ENCODE results near the gene GPR149. TPM values are rescaled to one million over a fixed set of nuclear protein-coding genes. Genes with fewer than 3 reads are reported as not detected.

GPR149 gene
- polyA plus RNA-seq, 1 donor (not counting 4 experiments of a cell fraction or from before 2014, with no cell fraction given): not detected

DNA sequence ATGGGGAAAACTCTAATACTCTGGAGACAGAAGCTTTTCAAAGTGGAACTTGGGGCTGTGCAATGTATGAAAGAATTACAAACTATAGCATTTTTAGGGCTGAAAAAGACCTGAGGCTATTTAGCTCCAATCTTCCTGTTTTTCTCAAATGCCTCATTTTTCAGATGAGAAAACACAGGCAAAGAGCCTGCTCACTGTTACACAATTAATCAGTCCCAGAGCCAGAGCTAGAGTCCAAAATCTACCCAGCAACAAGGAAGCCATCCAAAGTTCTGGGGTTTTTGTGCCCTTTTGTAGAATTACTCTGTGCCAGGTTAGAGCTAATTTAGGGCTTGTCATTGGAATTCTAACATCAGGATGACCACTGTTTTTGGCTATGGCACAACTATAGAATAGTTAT, 45.5 kb downstream of the GPR149 start:
- Histone ChIP-seq H3K4me1 (ENCODE audit: control insufficient read depth, extremely low read depth, insufficient read depth, low read length) (no peaks in the 10 kb centered on the region), H3K27ac (ENCODE audit: control insufficient read depth, insufficient read depth, low read length) (no peak overlapping the region), H3K36me3 (ENCODE audit: control insufficient read depth in 2 of 2, extremely low read depth in 1 of 2, insufficient read depth in 2 of 2, low read length in 2 of 2) (no peaks in the 10 kb centered on the region), H3K9me3 (ENCODE audit: control insufficient read depth, low read depth, low read length) (no peaks in the 10 kb centered on the region), H3K9me1 (ENCODE audit: control insufficient read depth, extremely low read depth, insufficient read depth, low read length) (no peaks in the 10 kb centered on the region), H3K79me2 (ENCODE audit: control insufficient read depth, insufficient read depth, low read length) (no peaks in the 10 kb centered on the region), H3K4me2 (ENCODE audit: control insufficient read depth, extremely low read depth, insufficient read depth, low read depth, low read length) (no peak overlapping the region), H4K20me1 (ENCODE audit: control insufficient read depth, extremely low read depth, insufficient read depth, low read length) (no peaks in the 10 kb centered on the region), H2AFZ (ENCODE audit: control insufficient read depth, low read length) (no peak overlapping the region), H3K4me3 (ENCODE audit: control insufficient read depth in 2 of 3, extremely low read depth in 1 of 3, insufficient read depth in 2 of 3, low read depth in 1 of 3, low read length in 3 of 3) (no peak overlapping the region), H3K9ac (ENCODE audit: control insufficient read depth, extremely low read depth, insufficient read depth, low read length) (no peak overlapping the region), H3K27me3 (ENCODE audit: control insufficient read depth, extremely low read depth, insufficient read depth, low read length) (no peaks in the 10 kb centered on the region)
- no peak for DNase-seq (ENCODE audit: low read depth, low spot score)
- dilution Hi-C loops (cut with MboI; ENCODE audit: extremely low pct_ligation_motif_present, low sequenced_read_pairs): no loop called here
- no peak for FAIRE-seq
- TF ChIP-seq, protein P1, sequence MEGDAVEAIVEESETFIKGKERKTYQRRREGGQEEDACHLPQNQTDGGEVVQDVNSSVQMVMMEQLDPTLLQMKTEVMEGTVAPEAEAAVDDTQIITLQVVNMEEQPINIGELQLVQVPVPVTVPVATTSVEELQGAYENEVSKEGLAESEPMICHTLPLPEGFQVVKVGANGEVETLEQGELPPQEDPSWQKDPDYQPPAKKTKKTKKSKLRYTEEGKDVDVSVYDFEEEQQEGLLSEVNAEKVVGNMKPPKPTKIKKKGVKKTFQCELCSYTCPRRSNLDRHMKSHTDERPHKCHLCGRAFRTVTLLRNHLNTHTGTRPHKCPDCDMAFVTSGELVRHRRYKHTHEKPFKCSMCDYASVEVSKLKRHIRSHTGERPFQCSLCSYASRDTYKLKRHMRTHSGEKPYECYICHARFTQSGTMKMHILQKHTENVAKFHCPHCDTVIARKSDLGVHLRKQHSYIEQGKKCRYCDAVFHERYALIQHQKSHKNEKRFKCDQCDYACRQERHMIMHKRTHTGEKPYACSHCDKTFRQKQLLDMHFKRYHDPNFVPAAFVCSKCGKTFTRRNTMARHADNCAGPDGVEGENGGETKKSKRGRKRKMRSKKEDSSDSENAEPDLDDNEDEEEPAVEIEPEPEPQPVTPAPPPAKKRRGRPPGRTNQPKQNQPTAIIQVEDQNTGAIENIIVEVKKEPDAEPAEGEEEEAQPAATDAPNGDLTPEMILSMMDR (optimal IDR thresholded peaks at IDR 0.05 in 1 of 3, IDR thresholded peaks at IDR 0.05 in 1 of 3, conservative IDR thresholded peaks at IDR 0.05 in 1 of 3; ENCODE audit: extremely low read depth in 1 of 3, insufficient read depth in 2 of 3, low read length in 3 of 3): no peak
- no peak for TF ChIP-seq EZH2 (IDR thresholded peaks at IDR 0.05; ENCODE audit: low read length)

DNA sequence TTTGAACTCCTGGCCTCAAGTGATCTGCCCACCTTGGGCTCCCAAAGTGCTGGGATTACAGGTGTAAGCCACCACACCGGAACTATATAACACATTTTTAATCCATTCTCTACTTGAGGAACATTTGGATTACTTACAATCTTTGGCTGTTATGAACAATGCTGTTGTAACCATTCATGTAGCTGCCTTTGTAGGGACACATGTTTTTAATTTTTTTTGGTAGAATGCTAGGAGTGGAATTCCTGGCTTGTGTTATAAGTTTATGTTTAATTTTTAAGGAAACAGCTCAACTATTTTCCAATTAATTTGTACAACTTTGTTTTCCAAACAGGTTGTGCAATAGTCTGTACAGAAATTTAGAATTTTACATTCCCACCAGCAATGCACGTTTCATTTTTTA, 51.7 kb downstream of the GPR149 start:
- TF ChIP-seq EZH2 (IDR thresholded peaks at IDR 0.05; ENCODE audit: low read length): no peak
- TF ChIP-seq, protein P1 (optimal IDR thresholded peaks at IDR 0.05 in 1 of 3, IDR thresholded peaks at IDR 0.05 in 1 of 3, conservative IDR thresholded peaks at IDR 0.05 in 1 of 3; ENCODE audit: extremely low read depth in 1 of 3, insufficient read depth in 2 of 3, low read length in 3 of 3): no peak
- Histone ChIP-seq H2AFZ (ENCODE audit: control insufficient read depth, low read length) (no peak overlapping the region), H3K9ac (ENCODE audit: control insufficient read depth, extremely low read depth, insufficient read depth, low read length) (no peak overlapping the region), H3K4me1 (ENCODE audit: control insufficient read depth, extremely low read depth, insufficient read depth, low read length) (no peaks in the 10 kb centered on the region), H3K27ac (ENCODE audit: control insufficient read depth, insufficient read depth, low read length) (no peak overlapping the region), H3K36me3 (ENCODE audit: control insufficient read depth in 2 of 2, extremely low read depth in 1 of 2, insufficient read depth in 2 of 2, low read length in 2 of 2) (no peaks in the 10 kb centered on the region), H3K4me3 (ENCODE audit: control insufficient read depth in 2 of 3, extremely low read depth in 1 of 3, insufficient read depth in 2 of 3, low read depth in 1 of 3, low read length in 3 of 3) (no peak overlapping the region), H3K79me2 (ENCODE audit: control insufficient read depth, insufficient read depth, low read length) (no peaks in the 10 kb centered on the region), H3K9me1 (ENCODE audit: control insufficient read depth, extremely low read depth, insufficient read depth, low read length) (no peaks in the 10 kb centered on the region), H3K27me3 (ENCODE audit: control insufficient read depth, extremely low read depth, insufficient read depth, low read length) (no peaks in the 10 kb centered on the region), H4K20me1 (ENCODE audit: control insufficient read depth, extremely low read depth, insufficient read depth, low read length) (no peaks in the 10 kb centered on the region), H3K9me3 (ENCODE audit: control insufficient read depth, low read depth, low read length) (no peaks in the 10 kb centered on the region), H3K4me2 (ENCODE audit: control insufficient read depth, extremely low read depth, insufficient read depth, low read depth, low read length) (no peak overlapping the region)
- DNase-seq (ENCODE audit: low read depth, low spot score) (no peak), FAIRE-seq (no peak)
- dilution Hi-C loops (cut with MboI; ENCODE audit: extremely low pct_ligation_motif_present, low sequenced_read_pairs): no loop called here

Data from keratinocyte (primary cell).